ENCODE results near the gene ZNF830.

GRCh38 chr17:34998205-34998604 lies 36.9 kb downstream of the ZNF830 start:
- TF ChIP-seq POLR2AphosphoS5 (IDR thresholded peaks at IDR 0.05) (peak; percentile 66 to 75 (median 69)), CTCF (IDR thresholded peaks at IDR 0.05 in 8 of 11, conservative IDR thresholded peaks at IDR 0.05 in 3 of 11) (peak; percentile 58 to 92 (median 85))

Data from spleen (tissue), 7 donors.